Activated CD8-positive, alpha-beta memory T cell treated with anti-CD3 and anti-CD28 coated beads, Interleukin-2, amount 50 U/mL, for 24 hours (primary cell): ENCODE results near the gene DGKD.

Source experiments
- DNase-seq: peaks from one replicate; pipeline ENCODE4 v3.0.0-alpha.2; 2020; ENCODE audit errors: extremely low read depth

The DGKD gene

GRCh38 chr2:233446121-233446520 is 91.8 kb downstream of the DGKD start:
- no peak for DNase-seq

DNA sequence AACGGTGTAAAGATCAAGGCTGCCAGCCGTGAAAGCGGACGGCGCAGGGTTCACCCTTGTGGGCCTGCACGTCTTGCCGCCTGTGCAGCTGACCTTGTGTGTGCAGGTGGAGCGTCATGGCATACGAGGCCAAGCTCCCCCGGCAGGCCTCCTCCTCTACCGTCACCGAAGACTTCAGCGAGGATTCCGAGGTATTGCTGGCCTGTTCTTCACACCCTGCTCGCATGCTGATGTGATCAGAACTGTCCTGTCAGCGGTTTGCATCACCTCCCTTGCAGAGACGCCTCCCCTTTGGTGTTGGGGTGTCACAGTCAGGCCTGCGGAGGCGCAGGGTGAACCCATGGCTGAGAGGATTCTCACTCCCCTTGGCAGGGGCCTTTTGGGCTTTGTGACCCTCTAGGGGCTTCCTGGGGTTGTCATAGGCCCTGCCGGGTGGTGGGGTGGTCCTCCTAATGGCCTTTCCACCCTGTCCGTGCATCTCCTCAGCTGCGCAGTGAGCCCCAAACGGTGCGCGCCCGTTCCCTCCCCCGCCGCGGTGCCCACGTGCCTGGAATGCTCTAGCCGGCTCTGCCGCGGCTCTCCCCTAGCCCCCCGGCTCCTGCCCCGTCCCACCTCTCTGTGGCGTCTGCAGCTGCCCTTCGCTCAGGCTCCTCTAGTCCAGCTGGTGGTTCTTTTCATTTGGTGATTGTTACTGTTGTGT is 92.5 kb downstream of the DGKD start:
- DNase-seq, result no peak

GRCh38 chr2:233447506-233448219 is 93.4 kb downstream of the DGKD start:
- no peak for DNase-seq

GRCh38 chr2:233448220-233448559 is 93.9 kb downstream of the DGKD start:
- no peak for DNase-seq

- no peak for DNase-seq
These were observed 94.3 kb downstream of the DGKD start for GRCh38 chr2:233448575-233448974.

DNA sequence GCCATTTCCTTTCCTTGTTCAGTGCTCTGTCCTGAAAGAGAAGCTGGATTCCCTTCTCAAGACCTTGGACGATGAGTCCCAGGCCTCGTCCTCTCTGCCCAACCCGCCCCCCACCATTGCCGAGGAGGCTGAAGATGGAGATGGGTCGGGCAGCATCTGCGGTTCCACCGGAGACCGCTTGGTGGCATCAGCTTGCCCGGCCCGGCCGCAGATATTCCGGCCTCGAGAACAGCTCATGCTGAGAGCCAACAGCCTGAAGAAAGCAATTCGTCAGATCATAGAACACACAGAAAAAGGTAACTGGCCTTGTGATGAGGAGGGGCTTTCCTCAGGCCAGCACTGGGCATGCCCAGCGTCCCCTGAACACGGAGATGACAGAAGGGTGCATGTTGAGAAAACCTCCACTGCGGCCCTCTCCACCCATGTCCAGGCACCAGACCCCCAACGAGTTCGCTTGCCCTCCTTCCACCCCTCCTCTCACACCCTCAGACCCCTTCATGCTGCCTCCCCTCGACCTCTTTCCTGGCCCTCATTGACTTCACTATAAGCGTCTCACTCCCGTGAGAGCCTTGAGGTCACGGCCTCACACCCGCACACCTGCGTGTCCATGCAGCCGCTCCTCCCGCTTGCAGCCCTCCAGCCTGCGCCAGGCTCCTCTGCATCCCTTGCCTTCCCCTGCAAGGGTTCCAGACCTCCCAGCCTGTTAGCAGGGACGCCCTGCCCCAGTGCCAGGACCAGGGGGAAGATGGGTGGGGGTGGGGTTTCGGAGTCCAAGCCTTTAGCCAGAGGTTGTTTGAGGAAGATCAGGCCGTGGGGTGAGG is 95.0 kb downstream of the DGKD start:
- DNase-seq, result no peak

- DNase-seq, result no peak
These were observed 95.9 kb downstream of the DGKD start for GRCh38 chr2:233449921-233450863.

DNA sequence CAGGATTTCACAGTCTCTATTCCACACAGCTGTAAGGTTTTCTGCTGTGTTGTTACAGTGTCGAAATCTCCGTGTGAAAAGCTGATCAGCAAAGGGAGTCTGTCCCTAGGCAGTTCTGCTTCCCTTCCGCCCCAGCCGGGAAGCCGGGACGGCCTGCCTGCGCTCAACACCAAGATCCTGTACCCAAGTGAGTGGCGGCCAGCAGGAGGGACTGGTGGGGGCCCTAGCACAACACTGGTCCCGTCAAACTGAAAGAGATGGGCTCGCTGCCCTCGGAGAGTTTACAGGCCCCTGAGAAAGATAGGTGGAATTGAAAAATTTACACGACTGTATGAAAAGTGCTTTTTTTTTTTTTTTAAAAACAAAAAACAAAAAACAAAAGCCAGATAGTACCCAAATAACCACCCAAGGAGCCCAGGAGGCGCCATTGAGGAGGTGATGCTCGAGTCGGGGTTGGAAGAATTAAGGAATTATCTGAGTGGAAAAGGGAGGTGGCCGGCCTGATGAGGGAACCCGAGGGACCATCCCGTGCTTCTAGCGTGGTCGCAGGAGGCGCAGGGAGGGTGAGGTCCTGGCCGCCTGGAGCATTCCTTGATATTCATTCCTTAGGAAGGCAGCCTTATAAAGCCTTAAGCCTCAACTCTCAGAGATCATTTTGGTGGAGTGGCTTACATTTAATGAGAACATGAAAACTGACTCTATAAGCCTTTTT is 96.7 kb downstream of the DGKD start:
- no peak for DNase-seq

- no peak for DNase-seq
These were observed 97.7 kb downstream of the DGKD start for GRCh38 chr2:233451950-233452349.

- DNase-seq, result no peak
These were observed 99.0 kb downstream of the DGKD start for GRCh38 chr2:233453111-233453915.

- DNase-seq, result no peak
These were observed 99.6 kb downstream of the DGKD start for GRCh38 chr2:233453916-233454315.

GRCh38 chr2:233455006-233455405 is 100.7 kb downstream of the DGKD start:
- DNase-seq, result no peak

DNA sequence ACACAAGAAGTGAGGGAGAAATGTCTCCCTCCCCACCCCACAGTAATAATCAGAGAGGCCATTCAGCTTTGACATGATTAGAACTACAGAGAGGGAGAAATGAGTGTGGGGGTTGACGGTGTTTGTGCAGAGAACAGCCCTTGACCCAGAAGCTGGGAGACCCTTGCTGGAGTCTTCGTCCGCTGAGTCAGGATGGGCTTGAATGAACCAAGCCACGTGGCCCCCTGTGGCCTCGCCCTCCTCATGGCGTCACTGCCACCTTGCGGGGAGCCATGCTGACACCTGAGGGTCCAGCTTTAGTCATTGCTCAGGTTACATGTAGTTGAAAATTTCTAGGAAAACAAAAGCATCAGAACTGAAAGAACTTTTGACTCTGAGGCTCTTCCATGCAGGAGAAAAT is 101.2 kb downstream of the DGKD start:
- DNase-seq, result no peak

- no peak for DNase-seq
These were observed 101.8 kb downstream of the DGKD start for GRCh38 chr2:233456111-233456510.

GRCh38 chr2:233456934-233457333 is 102.6 kb downstream of the DGKD start:
- no peak for DNase-seq

GRCh38 chr2:233457356-233457755 is 103.1 kb downstream of the DGKD start:
- DNase-seq, result no peak

GRCh38 chr2:233458031-233458610 is 103.8 kb downstream of the DGKD start:
- no peak for DNase-seq

GRCh38 chr2:233458826-233459225 is 104.5 kb downstream of the DGKD start:
- DNase-seq, result no peak

DNA sequence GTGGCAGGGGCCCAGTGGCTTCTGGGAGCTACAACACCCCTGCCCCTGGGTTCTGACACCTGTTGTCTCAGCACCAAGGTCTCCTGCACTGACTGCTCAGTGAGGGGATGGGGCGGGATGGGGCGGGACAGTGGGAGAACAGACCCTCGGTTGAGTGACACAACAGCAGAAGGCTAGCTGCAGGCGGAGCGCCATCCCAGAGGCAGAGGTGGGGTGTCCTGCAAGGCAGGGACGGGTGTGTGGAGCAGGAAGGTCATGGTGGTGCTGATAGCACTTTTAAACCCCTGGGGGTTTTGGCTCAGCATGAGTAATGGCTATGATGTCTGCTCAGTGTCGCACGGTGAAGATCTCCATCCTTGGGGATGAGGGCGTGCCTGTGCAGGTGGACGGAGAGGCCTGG is 105.1 kb downstream of the DGKD start:
- no peak for DNase-seq
